HG03060 (cell line): ENCODE data around the gene PKDCC.

Experiments
- ATAC-seq: cut with Tn5 transposase; IDR thresholded peaks from one replicate; pipeline ENCODE4 v1.9.1; 2021; ENCODE audit warnings: low read depth, moderate number of reproducible peaks; ENCODE audit not compliant: unreplicated experiment

Gene PKDCC

GRCh38 chr2:42048299-42049220 lies 739 bp downstream of the PKDCC start:
- no peak for ATAC-seq

- no peak for ATAC-seq
Measured at GRCh38 chr2:42049221-42050009, 1.6 kb downstream of the PKDCC start.

GRCh38 chr2:42050010-42050702 lies 2.3 kb downstream of the PKDCC start:
- ATAC-seq: no peak

GRCh38 chr2:42050703-42051542 lies 3.1 kb downstream of the PKDCC start:
- no peak for ATAC-seq

- ATAC-seq: no peak
Measured at GRCh38 chr2:42051543-42052235, 3.9 kb downstream of the PKDCC start.

- ATAC-seq: no peak
Measured at GRCh38 chr2:42052702-42053481, 5.1 kb downstream of the PKDCC start.

GRCh38 chr2:42053482-42053790 lies 5.6 kb downstream of the PKDCC start:
- no peak for ATAC-seq

GRCh38 chr2:42053791-42054701 lies 6.2 kb downstream of the PKDCC start:
- ATAC-seq: no peak

GRCh38 chr2:42054714-42055430 lies 7.1 kb downstream of the PKDCC start:
- no peak for ATAC-seq

- ATAC-seq: no peak
Measured at GRCh38 chr2:42055573-42056514, 8.0 kb downstream of the PKDCC start.

- no peak for ATAC-seq
Measured at GRCh38 chr2:42057159-42057901, 9.5 kb downstream of the PKDCC start.

- no peak for ATAC-seq
Measured at GRCh38 chr2:42057902-42058450, 10.2 kb downstream of the PKDCC start.

GRCh38 chr2:42059261-42059898 lies 11.6 kb downstream of the PKDCC start:
- no peak for ATAC-seq

GRCh38 chr2:42060028-42060427 lies 12.2 kb downstream of the PKDCC start:
- no peak for ATAC-seq
